Left lung (tissue), 10 donors: ENCODE results near the gene ARHGAP26. TPM values are rescaled to one million over a fixed set of nuclear protein-coding genes. Genes with fewer than 3 reads are reported as not detected.

Experiments used
- ATAC-seq: fragments of 200-7000 bp; cut with Tn5 transposase; one replicate; pipeline ENCODE4 v1.9.1; 2020; ENCODE audit warnings: moderate library complexity
- DNase-seq, 4 donors: peaks; one replicate each; pipeline ENCODE4 v3.0.0-alpha.2; 2013 to 2020
- H3K27ac ChIP-seq, 2 donors: fragments of 200-600 bp; sonication (generic) in 1 of 2; one replicate each; pipeline versions ENCODE4 v1.5.0 to v1.8.0; 2020 to 2021
- H3K27me3 ChIP-seq, 2 donors: fragments of 200-600 bp; sonication (generic) in 1 of 2; one replicate each; pipeline versions ENCODE4 v1.5.0 to v1.8.0; 2020 to 2021
- H3K36me3 ChIP-seq, 2 donors: fragments of 200-600 bp; sonication (generic) in 1 of 2; one replicate each; pipeline versions ENCODE4 v1.5.0 to v1.8.0; 2020 to 2021
- H3K4me1 ChIP-seq, 2 donors: fragments of 200-600 bp; one replicate each; pipeline ENCODE4 v1.8.0; 2021
- H3K4me3 ChIP-seq, 2 donors: fragments of 200-600 bp; sonication (generic) in 1 of 2; one replicate each; pipeline versions ENCODE4 v1.5.0 to v1.8.0; 2020 to 2021; ENCODE audit warnings: mild to moderate bottlenecking in 1 of 2
- H3K9me3 ChIP-seq, 2 donors: fragments of 200-600 bp; sonication (generic) in 1 of 2; one replicate each; pipeline versions ENCODE4 v1.5.0 to v1.8.0; 2020 to 2021
- CTCF ChIP-seq, 2 donors: fragments of 200-600 bp; sonication (generic) in 1 of 2; IDR thresholded peaks; one replicate each; pipeline versions ENCODE4 v1.5.0 to v1.8.0; 2021; ENCODE audit warnings: antibody characterized with exemption in 2 of 2
- intact Hi-C, 2 donors: fragments of 100-400 bp; cut with DNase I; formaldehyde crosslinking; loops; one replicate each; pipeline versions ENCODE4 v1.11.2 to v1.14.2; 2022
- polyA plus RNA-seq, 6 donors: library from polyadenylated mRNA; unstranded; fragments of 120-200 nt; gene quantifications; one replicate each; pipeline ENCODE4 v1.2.1, GENCODE V29; 2013; ENCODE audit not compliant: insufficient read length in 6 of 6
- total RNA-seq, 2 donors: library from RNA; stranded (reverse); fragmentation: NEBNext Ultra II Directional; extraction: Animal tissue kit (Norgen Biotek cat#: 25700); gene quantifications; one replicate each; pipeline ENCODE4 v1.2.1, GENCODE V29; 2021
- donor health status: DM: no; HTN: yes; CAD: no.
- donor health status: DM: no; HTN: no; CAD: no.

The ARHGAP26 gene
- total and polyA plus RNA-seq, 8 donors = 13.9 to 61.9 (median 14.9) TPM

- Histone ChIP-seq H3K4me3 (no peak overlapping the region), H3K27me3 (no peaks in the 10 kb centered on the region), H3K4me1 (peaks cover 0 to 15% of the 10 kb centered on the region in 2 donors), H3K27ac (no peak overlapping the region), H3K9me3 (no peaks in the 10 kb centered on the region), H3K36me3 (peaks cover 0 to 27% of the 10 kb centered on the region in 2 donors)
- DNase-seq (no peak), ATAC-seq (no peak)
- intact Hi-C loops = no loop called here
- TF ChIP-seq CTCF (IDR thresholded peaks at IDR 0.05) = no peak
These were observed 377.2 kb downstream of the ARHGAP26 start for GRCh38 chr5:143147383-143147782.

GRCh38 chr5:143147902-143148301, 377.7 kb downstream of the ARHGAP26 start:
- H3K27me3 ChIP-seq = no peaks in the 10 kb centered on the region
- H3K4me3 ChIP-seq = no peak overlapping the region
- H3K4me1 ChIP-seq = peaks cover 0 to 14% of the 10 kb centered on the region in 2 donors
- no peak overlapping the region for H3K27ac ChIP-seq
- no peaks in the 10 kb centered on the region for H3K9me3 ChIP-seq
- ATAC-seq (peak; percentile 20), DNase-seq (peak in 1 of 4 donors; percentile 34)
- H3K36me3 ChIP-seq = peaks cover 0 to 27% of the 10 kb centered on the region in 2 donors
- intact Hi-C loops = no loop called here
- TF ChIP-seq CTCF (IDR thresholded peaks at IDR 0.05) = no peak

GRCh38 chr5:143148771-143149170, 378.6 kb downstream of the ARHGAP26 start:
- no peaks in the 10 kb centered on the region for H3K27me3 ChIP-seq
- no peaks in the 10 kb centered on the region for H3K9me3 ChIP-seq
- peaks cover 0 to 27% of the 10 kb centered on the region in 2 donors for H3K36me3 ChIP-seq
- DNase-seq (no peak), ATAC-seq (peak; percentile 91)
- no peak overlapping the region for H3K27ac ChIP-seq
- intact Hi-C loops = no loop called here
- no peak for TF ChIP-seq CTCF (IDR thresholded peaks at IDR 0.05)
- H3K4me3 ChIP-seq = no peak overlapping the region
- peaks cover 7 to 20% of the 10 kb centered on the region in 2 donors for H3K4me1 ChIP-seq

GRCh38 chr5:143149759-143150158, 379.6 kb downstream of the ARHGAP26 start:
- DNase-seq (no peak), ATAC-seq (no peak)
- Histone ChIP-seq H3K4me1 (peaks cover 7 to 24% of the 10 kb centered on the region in 2 donors), H3K27ac (no peak overlapping the region), H3K27me3 (no peaks in the 10 kb centered on the region), H3K36me3 (peaks cover 0 to 27% of the 10 kb centered on the region in 2 donors), H3K9me3 (no peaks in the 10 kb centered on the region), H3K4me3 (no peak overlapping the region)
- TF ChIP-seq CTCF (IDR thresholded peaks at IDR 0.05) = no peak
- intact Hi-C loops = no loop called here

GRCh38 chr5:143151056-143151700, 381.0 kb downstream of the ARHGAP26 start:
- H3K9me3 ChIP-seq = no peaks in the 10 kb centered on the region
- no peak for ATAC-seq
- intact Hi-C loops = no loop called here

More at GRCh38 chr5:143151056-143151700, 381.0 kb downstream of the ARHGAP26 start:
- no peak for TF ChIP-seq CTCF (IDR thresholded peaks at IDR 0.05)
- Histone ChIP-seq H3K27me3 (no peaks in the 10 kb centered on the region), H3K4me3 (no peak overlapping the region), H3K36me3 (peaks cover 0 to 32% of the 10 kb centered on the region in 2 donors), H3K27ac (no peak overlapping the region), H3K4me1 (peaks cover 7 to 24% of the 10 kb centered on the region in 2 donors)
- DNase-seq = no peak
